H1 (cell line): Measurements from ENCODE around the gene RGMB. TPM values are rescaled to one million over a fixed set of nuclear protein-coding genes. Genes with fewer than 3 reads are reported as not detected.

Experiments used
- CTCF ChIA-PET: fragments of 300-600 bp; sonication (Branson Sonifier 250); formaldehyde crosslinking; loops from one replicate; lab custom pipeline; 2021; ENCODE audit not compliant: partially characterized antibody; lab: Charles Lee
- POLR2A ChIA-PET: fragments of 300-600 bp; sonication (Branson Sonifier 250); formaldehyde crosslinking; loops from one replicate; lab custom pipeline; 2021; ENCODE audit warnings: inconsistent platforms; ENCODE audit not compliant: partially characterized antibody; lab: Charles Lee
- DNase-seq, 2 experiments: peaks; one replicate each; pipeline versions ENCODE4 v3.0.0 to v3.0.0-alpha.2; 2010 to 2022; ENCODE audit warnings: low spot score in 2 of 2, low read depth in 1 of 2, mixed read lengths in 1 of 2
- FAIRE-seq: peaks from 2 replicates; lab custom pipeline; 2011; peaks lifted over from hg19 to GRCh38; lab: Jason Lieb, UNC
- H2AFZ ChIP-seq: 2 replicates; pipeline ENCODE4 v1.8.1; 2012; ENCODE audit warnings: low read length, inconsistent platforms
- H2AK5ac ChIP-seq: 2 replicates; pipeline ENCODE4 v1.6.1; 2013; ENCODE audit warnings: low read depth, low read length
- H2BK120ac ChIP-seq: replicated peaks from 2 replicates; pipeline ENCODE3; 2013; ENCODE audit warnings: low read depth, low read length, inconsistent platforms
- H2BK12ac ChIP-seq: 2 replicates; pipeline ENCODE4 v1.6.1; 2013; ENCODE audit warnings: low read depth, low read length
- H2BK15ac ChIP-seq: 2 replicates; pipeline ENCODE4 v1.6.1; 2013; ENCODE audit warnings: low read length
- H2BK20ac ChIP-seq: 2 replicates; pipeline ENCODE4 v1.6.1; 2013; ENCODE audit warnings: low read length
- H2BK5ac ChIP-seq: 2 replicates; pipeline ENCODE4 v1.6.1; 2013; ENCODE audit warnings: low read depth, low read length
- H3K14ac ChIP-seq: 2 replicates; pipeline ENCODE4 v1.6.1; 2013; ENCODE audit warnings: inconsistent platforms; ENCODE audit not compliant: insufficient read length
- H3K18ac ChIP-seq: 2 replicates; pipeline ENCODE4 v1.6.1; 2013; ENCODE audit warnings: low read length; ENCODE audit errors: extremely low read depth
- H3K23ac ChIP-seq: 2 replicates; pipeline ENCODE4 v1.6.1; 2013; ENCODE audit warnings: inconsistent platforms; ENCODE audit not compliant: insufficient read length
- H3K23me2 ChIP-seq: 2 replicates; pipeline ENCODE4 v1.6.1; 2013; ENCODE audit warnings: low read depth, low read length
- H3K27ac ChIP-seq: 2 replicates; pipeline ENCODE4 v1.6.1; 2011; ENCODE audit warnings: low read depth, low read length, inconsistent platforms
- H3K27me3 ChIP-seq, 4 experiments: replicated peaks in 1 of 4; 1 replicate in 1 of 4; 2 replicates in 3 of 4; pipeline versions ENCODE4 v1.6.1 to v1.8.1; 2011 to 2013; ENCODE audit warnings: low read length in 3 of 4, mild to moderate bottlenecking in 3 of 4, inconsistent platforms in 2 of 4, mixed read lengths in 2 of 4, moderate library complexity in 1 of 4; ENCODE audit not compliant: control insufficient read depth in 3 of 4, insufficient read depth in 3 of 4; ENCODE audit errors: extremely low read depth in 1 of 4
- H3K36me3 ChIP-seq, 4 experiments: 2 replicates each; pipeline versions ENCODE4 v1.6.1 to v1.8.1; 2011 to 2013; ENCODE audit warnings: mild to moderate bottlenecking in 4 of 4, low read length in 3 of 4, moderate library complexity in 2 of 4, control low read depth in 1 of 4, inconsistent platforms in 1 of 4; ENCODE audit not compliant: insufficient read depth in 4 of 4, control insufficient read depth in 2 of 4
- H3K4ac ChIP-seq: replicated peaks from 2 replicates; pipeline ENCODE3; 2013; ENCODE audit warnings: low read length, low read depth, mixed read lengths, inconsistent platforms; ENCODE audit not compliant: insufficient read length
- H3K4me1 ChIP-seq, 4 experiments: replicated peaks in 1 of 4; 1 replicate in 1 of 4; 2 replicates in 3 of 4; pipeline versions ENCODE4 v1.6.1 to v1.8.1; 2011 to 2013; ENCODE audit warnings: low read length in 3 of 4, inconsistent platforms in 2 of 4, mixed read lengths in 1 of 4; ENCODE audit not compliant: insufficient read depth in 4 of 4, control insufficient read depth in 3 of 4
- H3K4me2 ChIP-seq, 2 experiments: 2 replicates each; pipeline versions ENCODE4 v1.6.1 to v1.8.1; 2011 to 2013; ENCODE audit warnings: low read depth in 2 of 2, low read length in 2 of 2, control low read depth in 1 of 2, inconsistent platforms in 1 of 2, mild to moderate bottlenecking in 1 of 2; ENCODE audit not compliant: insufficient read depth in 1 of 2
- H3K4me3 ChIP-seq, 4 experiments: fragments of 200-600, 300-600 bp in 1 of 4; sonication (generic), shearing (Covaris generic), sonication (Bioruptor Twin) in 1 of 4; 2 replicates each; pipeline versions ENCODE4 v1.5.1 to v1.8.1; 2011 to 2016; ENCODE audit warnings: low read length in 4 of 4, low read depth in 3 of 4, control low read depth in 2 of 4, inconsistent platforms in 2 of 4, mild to moderate bottlenecking in 2 of 4, mixed read lengths in 1 of 4, moderate library complexity in 1 of 4; ENCODE audit not compliant: insufficient read depth in 2 of 4; ENCODE audit errors: extremely low read depth in 1 of 4
- H3K56ac ChIP-seq: replicated peaks from 2 replicates; pipeline ENCODE3; 2013; ENCODE audit warnings: low read depth, mild to moderate bottlenecking, mixed read lengths, low read length, inconsistent platforms; ENCODE audit not compliant: insufficient read length
- H3K79me1 ChIP-seq: 2 replicates; pipeline ENCODE4 v1.6.1; 2013; ENCODE audit warnings: low read depth, low read length, control low read depth
- H3K79me2 ChIP-seq, 2 experiments: 2 replicates each; pipeline versions ENCODE4 v1.6.1 to v1.8.1; 2012 to 2013; ENCODE audit warnings: low read length in 2 of 2, mild to moderate bottlenecking in 2 of 2, inconsistent platforms in 1 of 2; ENCODE audit not compliant: insufficient read depth in 2 of 2, control insufficient read depth in 1 of 2
- H3K9ac ChIP-seq, 4 experiments: replicated peaks in 1 of 4; 1 replicate in 1 of 4; 2 replicates in 3 of 4; pipeline versions ENCODE4 v1.6.1 to v1.8.1; 2011 to 2013; ENCODE audit warnings: low read depth in 3 of 4, low read length in 3 of 4, control low read depth in 2 of 4, mild to moderate bottlenecking in 2 of 4, moderate library complexity in 2 of 4, inconsistent platforms in 1 of 4; ENCODE audit errors: extremely low read depth in 1 of 4
- H3K9me3 ChIP-seq, 2 experiments: 2 replicates each; pipeline versions ENCODE4 v1.6.1 to v1.8.1; 2012 to 2013; ENCODE audit warnings: mild to moderate bottlenecking in 2 of 2, moderate library complexity in 2 of 2, control low read depth in 1 of 2, inconsistent platforms in 1 of 2, low read depth in 1 of 2, low read length in 1 of 2, mixed read lengths in 1 of 2; ENCODE audit not compliant: insufficient read depth in 2 of 2
- H4K20me1 ChIP-seq, 2 experiments: replicated peaks in 1 of 2; 2 replicates each; pipeline versions ENCODE3 to v1.8.1; 2011 to 2013; ENCODE audit warnings: inconsistent platforms in 2 of 2, low read length in 2 of 2, mild to moderate bottlenecking in 1 of 2; ENCODE audit not compliant: insufficient read depth in 2 of 2, control insufficient read depth in 1 of 2
- H4K5ac ChIP-seq: 2 replicates; pipeline ENCODE4 v1.6.1; 2013; ENCODE audit warnings: low read length, low read depth, mixed read lengths, inconsistent platforms; ENCODE audit not compliant: insufficient read length
- H4K8ac ChIP-seq: 2 replicates; pipeline ENCODE4 v1.8.0; 2013; ENCODE audit warnings: mild to moderate bottlenecking, moderate library complexity, low read length, inconsistent platforms; ENCODE audit not compliant: insufficient read depth; ENCODE audit errors: extremely low read depth
- H4K91ac ChIP-seq: replicated peaks from 2 replicates; pipeline ENCODE3; 2013; ENCODE audit warnings: low read length, mixed read lengths, inconsistent platforms; ENCODE audit not compliant: insufficient read length
- ATF2 ChIP-seq: IDR thresholded peaks from 2 replicates; pipeline ENCODE4 v1.6.1; 2012; ENCODE audit warnings: low read length, inconsistent platforms
- ATF3 ChIP-seq: IDR thresholded peaks from 2 replicates; pipeline ENCODE4 v1.6.1; 2011; ENCODE audit warnings: low read depth, mild to moderate bottlenecking, low read length; ENCODE audit not compliant: insufficient read depth
- CEBPB ChIP-seq: IDR thresholded peaks from 2 replicates; pipeline ENCODE4 v1.6.1; 2012; ENCODE audit warnings: low read depth, low read length
- CTBP2 ChIP-seq: IDR thresholded peaks from 2 replicates; pipeline ENCODE4 v1.7.0; 2011; ENCODE audit warnings: borderline replicate concordance, mild to moderate bottlenecking, moderate library complexity, mixed read lengths, low read length; ENCODE audit not compliant: insufficient read depth, insufficient read length
- EP300 ChIP-seq, 2 experiments: IDR thresholded peaks; 1 replicate in 1 of 2; 2 replicates in 1 of 2; pipeline ENCODE4 v1.6.1; 2011 to 2012; ENCODE audit warnings: low read depth in 2 of 2, low read length in 2 of 2, mild to moderate bottlenecking in 2 of 2, borderline replicate concordance in 1 of 2, inconsistent platforms in 1 of 2, moderate library complexity in 1 of 2
- FOSL1 ChIP-seq: IDR thresholded peaks from 2 replicates; pipeline ENCODE4 v1.6.1; 2011; ENCODE audit warnings: mild to moderate bottlenecking, low read depth, low read length, moderate library complexity; ENCODE audit not compliant: insufficient read depth
- NANOG ChIP-seq: IDR thresholded peaks from 2 replicates; pipeline ENCODE4 v1.6.1; 2011; ENCODE audit warnings: low read length, low read depth, mild to moderate bottlenecking, inconsistent platforms; ENCODE audit not compliant: insufficient read depth, poor library complexity, severe bottlenecking
- PHF8 ChIP-seq: fragments of 200-600 bp; sonication (generic); conservative IDR thresholded peaks from 2 replicates; pipeline ENCODE4 v1.7.1; 2012; ENCODE audit warnings: low read depth, mild to moderate bottlenecking, inconsistent platforms, low read length, moderate library complexity
- RAD21 ChIP-seq, 2 experiments: IDR thresholded peaks in 1 of 2; conservative IDR thresholded peaks in 1 of 2; 2 replicates each; pipeline ENCODE4 v1.6.1; 2011; ENCODE audit warnings: low read depth in 2 of 2, low read length in 2 of 2, improper control_type of control experiment in 1 of 2, inconsistent platforms in 1 of 2, mild to moderate bottlenecking in 1 of 2, moderate library complexity in 1 of 2
- RBBP5 ChIP-seq: IDR thresholded peaks from 2 replicates; pipeline ENCODE4 v1.7.1; 2012; ENCODE audit warnings: low read depth, mild to moderate bottlenecking, inconsistent platforms, low read length, moderate library complexity, borderline replicate concordance
- TAF1 ChIP-seq: IDR thresholded peaks from 2 replicates; pipeline ENCODE4 v1.6.1; 2011; ENCODE audit warnings: mild to moderate bottlenecking, low read depth, low read length
- WGBS, 2 experiments: shearing (Covaris generic) in 1 of 2; methylation state at CpG; one replicate each; pipeline versions ENCODE4 v1.1.6 to v1.1.7; 2013 to 2015; ENCODE audit warnings: low lambda C conversion rate in 2 of 2, mixed read lengths in 2 of 2, inconsistent platforms in 1 of 2, low coverage in 1 of 2, missing lambda C conversion rate in 1 of 2; ENCODE audit not compliant: insufficient replicate concordance in 2 of 2, insufficient coverage in 1 of 2, insufficient read length in 1 of 2; ENCODE audit errors: extremely low coverage in 1 of 2, missing lambda C conversion rate in 1 of 2; 5-methylcytosine and 5-hydroxymethylcytosine counted together
- polyA plus RNA-seq, 7 experiments: library from polyadenylated mRNA; depleted of rRNA in 3 of 7; stranded (reverse) in 5 of 7; unstranded in 2 of 7; fragments of >200 nt in 5 of 7; fragments of 200-250 nt in 2 of 7; gene quantifications; 1 replicate in 5 of 7; 2 replicates in 1 of 7; 4 replicates in 1 of 7; pipeline versions ENCODE4 v1.2.1 to v1.2.3, GENCODE V29; 2011 to 2013; ENCODE audit warnings: missing spikeins in 2 of 7, mixed read lengths in 2 of 7
- total RNA-seq: library from RNA; stranded (reverse); fragmentation: NEBNext Ultra II Directional; extraction: Animal tissue kit (Norgen Biotek cat#: 25700); gene quantifications from 2 replicates; pipeline ENCODE4 v1.2.1, GENCODE V29; 2021

RGMB gene
- total and polyA plus RNA-seq, 2 of the 8 experiments (the other 6 are each of a cell fraction or from before 2014, with no cell fraction given): 11.7 to 27.0 TPM

- Histone ChIP-seq H2BK5ac (no peak overlapping the region), H2BK120ac (no peak overlapping the region), H3K56ac (no peak overlapping the region), H3K27ac (no peak overlapping the region), H3K18ac (no peak overlapping the region), H3K79me2 (no peaks in the 10 kb centered on the region), H4K20me1 (no peaks in the 10 kb centered on the region), H3K14ac (no peak overlapping the region), H4K5ac (no peak overlapping the region), H3K4me3 (no peak overlapping the region), H2AK5ac (no peak overlapping the region), H3K9ac (no peak overlapping the region), H3K79me1 (no peaks in the 10 kb centered on the region), H3K36me3 (no peaks in the 10 kb centered on the region), H2BK12ac (no peak overlapping the region), H2AFZ (no peak overlapping the region), H3K4me2 (no peak overlapping the region), H3K4me1 (no peaks in the 10 kb centered on the region), H2BK20ac (no peak overlapping the region), H4K8ac (no peak overlapping the region), H3K9me3 (peaks cover 0 to 9% of the 10 kb centered on the region in 2 experiments; a peak in 1 of 4 replicates), H3K4ac (no peak overlapping the region), H3K27me3 (no peaks in the 10 kb centered on the region), H3K23ac (no peak overlapping the region), H4K91ac (no peak overlapping the region), H2BK15ac (no peak overlapping the region), H3K23me2 (no peaks in the 10 kb centered on the region)
- FAIRE-seq: no peak
- no peak for DNase-seq
- ChIA-PET CTCF (no interaction called here), POLR2A (no interaction called here)
- WGBS, 2 experiments: 95% methylated on average over 2 of the region's 2 CpGs; no CpG with 5 or more reads in 1 of the 2 experiments
- no peak for TF ChIP-seq CTBP2
- no peak for TF ChIP-seq RBBP5
- TF ChIP-seq ATF3: no peak
- TF ChIP-seq EP300 (IDR thresholded peaks at IDR 0.05; ENCODE audit: borderline replicate concordance in 1 of 2, low read depth in 2 of 2, low read length in 2 of 2): no peak
- TF ChIP-seq CEBPB: no peak
- TF ChIP-seq PHF8: no peak
- TF ChIP-seq FOSL1: no peak
- no peak for TF ChIP-seq ATF2
- TF ChIP-seq RAD21 (IDR thresholded peaks at IDR 0.05 in 1 of 2, conservative IDR thresholded peaks at IDR 0.05 in 1 of 2; ENCODE audit: low read depth in 2 of 2, low read length in 2 of 2): no peak
- no peak for TF ChIP-seq TAF1
- TF ChIP-seq NANOG: no peak
These were observed 30.6 kb downstream of the RGMB start for GRCh38 chr5:98804066-98804465.
